ENCODE data around the gene PPP1CB.

Gene PPP1CB

GRCh38 chr2:28745876-28746275 lies 5.8 kb upstream of the PPP1CB start:
- no peak overlapping the region for H3K27ac ChIP-seq (replicated peaks)
- DNase-seq (ENCODE audit: low read depth in 1 of 2, low spot score in 1 of 2), result no peak
- no peaks in the 10 kb centered on the region for H3K27me3 ChIP-seq (ENCODE audit: insufficient read depth, poor library complexity, severe bottlenecking)
- TF ChIP-seq CTCF (IDR thresholded peaks at IDR 0.05; ENCODE audit: insufficient read depth, low read length) (no peak), SPI1 (IDR thresholded peaks at IDR 0.05; ENCODE audit: borderline replicate concordance, low read depth) (no peak), POLR2AphosphoS5 (IDR thresholded peaks at IDR 0.05; ENCODE audit: low read depth) (no peak), REST (IDR thresholded peaks at IDR 0.05; ENCODE audit: insufficient replicate concordance, low read depth) (no peak), GABPA (IDR thresholded peaks at IDR 0.05; ENCODE audit: low read depth) (no peak)
- H3K4me3 ChIP-seq (replicated peaks; ENCODE audit: insufficient read depth, low read length), result no peak overlapping the region

GRCh38 chr2:28746429-28747111 lies 5.1 kb upstream of the PPP1CB start:
- no peak overlapping the region for H3K27ac ChIP-seq (replicated peaks)
- DNase-seq (ENCODE audit: low read depth in 1 of 2, low spot score in 1 of 2), result no peak
- no peak overlapping the region for H3K4me3 ChIP-seq (replicated peaks; ENCODE audit: insufficient read depth, low read length)
- H3K27me3 ChIP-seq (ENCODE audit: insufficient read depth, poor library complexity, severe bottlenecking), result no peaks in the 10 kb centered on the region
- TF ChIP-seq GABPA (IDR thresholded peaks at IDR 0.05; ENCODE audit: low read depth) (no peak), REST (IDR thresholded peaks at IDR 0.05; ENCODE audit: insufficient replicate concordance, low read depth) (no peak), POLR2AphosphoS5 (IDR thresholded peaks at IDR 0.05; ENCODE audit: low read depth) (no peak), SPI1 (IDR thresholded peaks at IDR 0.05; ENCODE audit: borderline replicate concordance, low read depth) (no peak), CTCF (IDR thresholded peaks at IDR 0.05; ENCODE audit: insufficient read depth, low read length) (no peak)

GRCh38 chr2:28747714-28748113 lies 3.9 kb upstream of the PPP1CB start:
- Histone ChIP-seq H3K27me3 (ENCODE audit: insufficient read depth, poor library complexity, severe bottlenecking) (no peaks in the 10 kb centered on the region), H3K4me3 (replicated peaks; ENCODE audit: insufficient read depth, low read length) (no peak overlapping the region), H3K27ac (replicated peaks) (no peak overlapping the region)
- TF ChIP-seq REST (IDR thresholded peaks at IDR 0.05; ENCODE audit: insufficient replicate concordance, low read depth), result no peak
- TF ChIP-seq SPI1 (IDR thresholded peaks at IDR 0.05; ENCODE audit: borderline replicate concordance, low read depth), result no peak
- TF ChIP-seq POLR2AphosphoS5 (IDR thresholded peaks at IDR 0.05; ENCODE audit: low read depth), result no peak
- no peak for TF ChIP-seq GABPA (IDR thresholded peaks at IDR 0.05; ENCODE audit: low read depth)
- no peak for TF ChIP-seq CTCF (IDR thresholded peaks at IDR 0.05; ENCODE audit: insufficient read depth, low read length)
- DNase-seq (ENCODE audit: low read depth in 1 of 2, low spot score in 1 of 2), result no peak
